HG03439 (cell line): Measurements from ENCODE around the gene BBS5.
A peak's percentile ranks its signal among the peaks of the same experiment; 100 is the strongest.
"Not testable (repeated sequence)": the region's sequence is repeated elsewhere in the genome, so short reads cannot be mapped to it uniquely, and the experiment has no call there.

Experiments
- ATAC-seq: cut with Tn5 transposase; IDR thresholded peaks from one replicate; pipeline ENCODE4 v1.9.1; 2021; ENCODE audit warnings: mild to moderate bottlenecking, moderate library complexity; ENCODE audit not compliant: unreplicated experiment

The BBS5 gene

GRCh38 chr2:169485650-169486138, 6.4 kb downstream of the BBS5 start:
- no peak for ATAC-seq

- no peak for ATAC-seq
Observed at GRCh38 chr2:169486487-169486886, 7.2 kb downstream of the BBS5 start.

- ATAC-seq, result no peak
Observed at GRCh38 chr2:169490834-169491233, 11.5 kb downstream of the BBS5 start.

- ATAC-seq, result no peak
Observed at GRCh38 chr2:169491378-169491777, 12.1 kb downstream of the BBS5 start.

- no peak for ATAC-seq
Observed at GRCh38 chr2:169493360-169493759, 14.1 kb downstream of the BBS5 start.

GRCh38 chr2:169495310-169495928, 16.1 kb downstream of the BBS5 start:
- ATAC-seq, result no peak

- no peak for ATAC-seq
Observed at GRCh38 chr2:169504651-169505050, 25.4 kb downstream of the BBS5 start.

GRCh38 chr2:169507698-169508097, 28.4 kb downstream of the BBS5 start:
- ATAC-seq, result no peak

GRCh38 chr2:169509298-169509885, 30.1 kb downstream of the BBS5 start, which contains the start of gene KLHL41:
Gene KLHL41, plus strand, starts transcription at chr2:169509702. Its CDS starts 77 bp downstream, at chr2:169509779.
- ATAC-seq, result no peak

- no peak for ATAC-seq
Observed at GRCh38 chr2:169509955-169510354, 30.7 kb downstream of the BBS5 start.

- ATAC-seq, result no peak
Observed at GRCh38 chr2:169510496-169510895, 31.2 kb downstream of the BBS5 start.

GRCh38 chr2:169511818-169512217, 32.5 kb downstream of the BBS5 start:
- no peak for ATAC-seq

- ATAC-seq, result no peak
Observed at GRCh38 chr2:169512525-169512924, 33.2 kb downstream of the BBS5 start.

- ATAC-seq, result no peak
Observed at GRCh38 chr2:169513094-169513493, 33.8 kb downstream of the BBS5 start.

- ATAC-seq, result no peak
Observed at GRCh38 chr2:169513926-169514325, 34.6 kb downstream of the BBS5 start.

GRCh38 chr2:169514758-169515157, 35.5 kb downstream of the BBS5 start:
- not testable (repeated sequence) for ATAC-seq

GRCh38 chr2:169516488-169516995, 37.2 kb downstream of the BBS5 start:
- not testable (repeated sequence) for ATAC-seq

GRCh38 chr2:169520896-169521295, 41.6 kb downstream of the BBS5 start:
- no peak for ATAC-seq

- no peak for ATAC-seq
Observed at GRCh38 chr2:169523681-169524080, 44.4 kb downstream of the BBS5 start.

- no peak for ATAC-seq
Observed at GRCh38 chr2:169525434-169525833, 46.1 kb downstream of the BBS5 start.

GRCh38 chr2:169526451-169526850, 47.2 kb downstream of the BBS5 start:
- no peak for ATAC-seq

- peak; percentile 75 for ATAC-seq
Observed at GRCh38 chr2:169528271-169528701, 49.0 kb downstream of the BBS5 start.
